ENCODE data around the gene CZIB. TPM values are rescaled to one million over a fixed set of nuclear protein-coding genes. Genes with fewer than 3 reads are reported as not detected.

Gene CZIB
- total and polyA plus RNA-seq, 2 of the 13 experiments (the other 11 are each of a cell fraction or from before 2014, with no cell fraction given): 49.2 to 67.0 TPM

GRCh38 chr1:53220171-53220961 is at the start of gene CZIB (continued):
- TF ChIP-seq, protein P1, sequence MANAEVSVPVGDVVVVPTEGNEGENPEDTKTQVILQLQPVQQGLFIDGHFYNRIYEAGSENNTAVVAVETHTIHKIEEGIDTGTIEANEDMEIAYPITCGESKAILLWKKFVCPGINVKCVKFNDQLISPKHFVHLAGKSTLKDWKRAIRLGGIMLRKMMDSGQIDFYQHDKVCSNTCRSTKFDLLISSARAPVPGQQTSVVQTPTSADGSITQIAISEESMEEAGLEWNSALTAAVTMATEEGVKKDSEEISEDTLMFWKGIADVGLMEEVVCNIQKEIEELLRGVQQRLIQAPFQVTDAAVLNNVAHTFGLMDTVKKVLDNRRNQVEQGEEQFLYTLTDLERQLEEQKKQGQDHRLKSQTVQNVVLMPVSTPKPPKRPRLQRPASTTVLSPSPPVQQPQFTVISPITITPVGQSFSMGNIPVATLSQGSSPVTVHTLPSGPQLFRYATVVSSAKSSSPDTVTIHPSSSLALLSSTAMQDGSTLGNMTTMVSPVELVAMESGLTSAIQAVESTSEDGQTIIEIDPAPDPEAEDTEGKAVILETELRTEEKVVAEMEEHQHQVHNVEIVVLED (CRISPR knock-in tag; IDR thresholded peaks at IDR 0.05; ENCODE audit: borderline replicate concordance): peak; percentile 92
- TF ChIP-seq PRMT3 (CRISPR knock-in tag; IDR thresholded peaks at IDR 0.05; ENCODE audit: borderline replicate concordance, low read depth) (peak; percentile 71; the same call in 1 of the 2 replicates), MYPOP (CRISPR knock-in tag; IDR thresholded peaks at IDR 0.05) (peak; percentile 97), TBL1XR1 (IDR thresholded peaks at IDR 0.05; ENCODE audit: borderline replicate concordance, low read length, partially characterized antibody) (no peak), ZNF329 (CRISPR knock-in tag; IDR thresholded peaks at IDR 0.05; ENCODE audit: low read depth) (no peak), GABPB1 (CRISPR knock-in tag; IDR thresholded peaks at IDR 0.05) (peak; percentile 95), ZNF577 (CRISPR knock-in tag; IDR thresholded peaks at IDR 0.05; ENCODE audit: borderline replicate concordance, low read depth) (no peak), NFIB (CRISPR knock-in tag; IDR thresholded peaks at IDR 0.05; ENCODE audit: borderline replicate concordance) (no peak), TOPORS (CRISPR knock-in tag; IDR thresholded peaks at IDR 0.05) (peak; percentile 81), KDM4B (CRISPR knock-in tag; IDR thresholded peaks at IDR 0.05) (peak; percentile 62; the same call in 1 of the 2 replicates), CHD4 (IDR thresholded peaks at IDR 0.05; ENCODE audit: borderline replicate concordance, low read length) (no peak), MTA3 (CRISPR knock-in tag; IDR thresholded peaks at IDR 0.05) (no peak), YEATS2 (CRISPR knock-in tag; IDR thresholded peaks at IDR 0.05; ENCODE audit: borderline replicate concordance) (peak; percentile 88), CSRNP1 (CRISPR knock-in tag; IDR thresholded peaks at IDR 0.05) (peak; percentile 72; the same call in 1 of the 2 replicates), ZBTB7A (CRISPR knock-in tag; IDR thresholded peaks at IDR 0.05) (peak; percentile 88), MXD4 (CRISPR knock-in tag; IDR thresholded peaks at IDR 0.05) (peak; percentile 78; the same call in 1 of the 2 replicates), HNF4G (IDR thresholded peaks at IDR 0.05; ENCODE audit: borderline replicate concordance, low read depth, low read length) (no peak), HNF4G (CRISPR knock-in tag; IDR thresholded peaks at IDR 0.05; ENCODE audit: borderline replicate concordance, low read depth) (no peak), HDAC2 (CRISPR knock-in tag; IDR thresholded peaks at IDR 0.05) (peak; percentile 62), ZSCAN31 (CRISPR knock-in tag; IDR thresholded peaks at IDR 0.05; ENCODE audit: low read depth) (peak; percentile 95), TSC22D2 (CRISPR knock-in tag; IDR thresholded peaks at IDR 0.05; ENCODE audit: borderline replicate concordance) (peak; percentile 71; the same call in 1 of the 2 replicates)
- TF ChIP-seq, protein P2, sequence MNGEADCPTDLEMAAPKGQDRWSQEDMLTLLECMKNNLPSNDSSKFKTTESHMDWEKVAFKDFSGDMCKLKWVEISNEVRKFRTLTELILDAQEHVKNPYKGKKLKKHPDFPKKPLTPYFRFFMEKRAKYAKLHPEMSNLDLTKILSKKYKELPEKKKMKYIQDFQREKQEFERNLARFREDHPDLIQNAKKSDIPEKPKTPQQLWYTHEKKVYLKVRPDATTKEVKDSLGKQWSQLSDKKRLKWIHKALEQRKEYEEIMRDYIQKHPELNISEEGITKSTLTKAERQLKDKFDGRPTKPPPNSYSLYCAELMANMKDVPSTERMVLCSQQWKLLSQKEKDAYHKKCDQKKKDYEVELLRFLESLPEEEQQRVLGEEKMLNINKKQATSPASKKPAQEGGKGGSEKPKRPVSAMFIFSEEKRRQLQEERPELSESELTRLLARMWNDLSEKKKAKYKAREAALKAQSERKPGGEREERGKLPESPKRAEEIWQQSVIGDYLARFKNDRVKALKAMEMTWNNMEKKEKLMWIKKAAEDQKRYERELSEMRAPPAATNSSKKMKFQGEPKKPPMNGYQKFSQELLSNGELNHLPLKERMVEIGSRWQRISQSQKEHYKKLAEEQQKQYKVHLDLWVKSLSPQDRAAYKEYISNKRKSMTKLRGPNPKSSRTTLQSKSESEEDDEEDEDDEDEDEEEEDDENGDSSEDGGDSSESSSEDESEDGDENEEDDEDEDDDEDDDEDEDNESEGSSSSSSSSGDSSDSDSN (CRISPR knock-in tag; IDR thresholded peaks at IDR 0.05): peak; percentile 86

All from HepG2 (cell line).